ENCODE results near the gene LCMT1. TPM values are rescaled to one million over a fixed set of nuclear protein-coding genes. Genes with fewer than 3 reads are reported as not detected.

Gene LCMT1
- total RNA-seq, 2 donors from 2014 or later, result 52.3 to 52.5 TPM

- H3K4me1 ChIP-seq, result no peaks in the 10 kb centered on the region
- no peaks in the 10 kb centered on the region for H3K9me3 ChIP-seq
- no peak for TF ChIP-seq CTCF (IDR thresholded peaks at IDR 0.05)
- H3K27ac ChIP-seq, result no peak overlapping the region
- no peak overlapping the region for H3K4me3 ChIP-seq
- no peaks in the 10 kb centered on the region for H3K36me3 ChIP-seq
- H3K27me3 ChIP-seq, result no peaks in the 10 kb centered on the region
- no peak for DNase-seq (ENCODE audit: low spot score)
Observed at GRCh38 chr16:25213709-25214397, 102.3 kb downstream of the LCMT1 start.

- Histone ChIP-seq H3K27ac (no peak overlapping the region), H3K27me3 (no peaks in the 10 kb centered on the region), H3K4me1 (no peaks in the 10 kb centered on the region), H3K9me3 (no peaks in the 10 kb centered on the region), H3K36me3 (no peaks in the 10 kb centered on the region), H3K4me3 (no peak overlapping the region)
- TF ChIP-seq CTCF (IDR thresholded peaks at IDR 0.05), result no peak
- no peak for DNase-seq (ENCODE audit: low spot score)
Observed at GRCh38 chr16:25217112-25217511, 105.6 kb downstream of the LCMT1 start.

GRCh38 chr16:25217921-25218320, 106.4 kb downstream of the LCMT1 start:
- Histone ChIP-seq H3K27ac (no peak overlapping the region), H3K36me3 (no peaks in the 10 kb centered on the region), H3K9me3 (no peaks in the 10 kb centered on the region), H3K4me3 (no peak overlapping the region), H3K4me1 (no peaks in the 10 kb centered on the region), H3K27me3 (no peaks in the 10 kb centered on the region)
- no peak for TF ChIP-seq CTCF (IDR thresholded peaks at IDR 0.05)
- no peak for DNase-seq (ENCODE audit: low spot score)

GRCh38 chr16:25219070-25219737, 107.7 kb downstream of the LCMT1 start:
- Histone ChIP-seq H3K9me3 (no peaks in the 10 kb centered on the region), H3K4me1 (no peaks in the 10 kb centered on the region), H3K27me3 (no peaks in the 10 kb centered on the region), H3K27ac (no peak overlapping the region), H3K36me3 (no peaks in the 10 kb centered on the region), H3K4me3 (no peak overlapping the region)
- no peak for DNase-seq (ENCODE audit: low spot score)
- no peak for TF ChIP-seq CTCF (IDR thresholded peaks at IDR 0.05)

- TF ChIP-seq CTCF (IDR thresholded peaks at IDR 0.05), result no peak
- Histone ChIP-seq H3K4me3 (no peak overlapping the region), H3K9me3 (no peaks in the 10 kb centered on the region), H3K36me3 (no peaks in the 10 kb centered on the region), H3K4me1 (no peaks in the 10 kb centered on the region), H3K27me3 (no peaks in the 10 kb centered on the region), H3K27ac (no peak overlapping the region)
- DNase-seq (ENCODE audit: low spot score), result no peak
Observed at GRCh38 chr16:25222959-25223358, 111.4 kb downstream of the LCMT1 start.
